MCF 10A (cell line): ENCODE measurements around the gene ARHGAP27. TPM values are rescaled to one million over a fixed set of nuclear protein-coding genes. Genes with fewer than 3 reads are reported as not detected.

Experiments
- BruUV-seq: library from RNA; stranded (reverse); fragments of 400-500 nt; replicated peaks from 2 replicates; lab custom pipeline; 2021; lab: Mats Ljungman, UMichigan
- CTCF ChIA-PET: fragments of 300-600 bp; sonication (Branson Sonifier 250); formaldehyde crosslinking; extraction: SDS; loops from one replicate; lab custom pipeline; 2021; ENCODE audit warnings: antibody characterized with exemption, inconsistent platforms; lab: Yijun Ruan, JAX
- POLR2A ChIA-PET: fragments of 300-600, 350-650 bp; sonication (Branson Sonifier 250); formaldehyde crosslinking; extraction: SDS; loops from one replicate; lab custom pipeline; 2020; ENCODE audit warnings: antibody characterized with exemption, inconsistent platforms; lab: Yijun Ruan, JAX
- DNase-seq: peaks from one replicate; pipeline ENCODE4 v3.0.0-alpha.2; 2018; ENCODE audit not compliant: unreplicated experiment
- H3K27ac Mint-ChIP-seq: one replicate; pipeline ENCODE4 v1.8.0; 2022; ENCODE audit warnings: mild to moderate bottlenecking, low read depth, mixed read lengths; ENCODE audit not compliant: unreplicated experiment
- H3K27me3 Mint-ChIP-seq: one replicate; pipeline ENCODE4 v1.8.0; 2022; ENCODE audit warnings: mixed read lengths; ENCODE audit not compliant: insufficient read depth, unreplicated experiment
- H3K36me3 Mint-ChIP-seq: one replicate; pipeline ENCODE4 v1.8.0; 2022; ENCODE audit warnings: mild to moderate bottlenecking, moderate library complexity, mixed read lengths; ENCODE audit not compliant: insufficient read depth, unreplicated experiment
- H3K4me1 Mint-ChIP-seq: one replicate; pipeline ENCODE4 v1.8.0; 2022; ENCODE audit warnings: mixed read lengths; ENCODE audit not compliant: insufficient read depth, unreplicated experiment
- H3K4me3 Mint-ChIP-seq: one replicate; pipeline ENCODE4 v1.8.0; 2022; ENCODE audit warnings: mild to moderate bottlenecking, moderate library complexity, mixed read lengths; ENCODE audit not compliant: unreplicated experiment
- H3K9me3 Mint-ChIP-seq: one replicate; pipeline ENCODE4 v1.8.0; 2022; ENCODE audit warnings: mixed read lengths; ENCODE audit not compliant: unreplicated experiment
- intact Hi-C: fragments of 100-400 bp; cut with micrococcal nuclease; formaldehyde crosslinking; loops from 2 replicates; pipeline ENCODE4 v1.14.1; 2022
- total RNA-seq: library from RNA; stranded (reverse); gene quantifications from 2 replicates; pipeline ENCODE4 v1.2.3, GENCODE V29; 2022
- TF ChIP-seq, protein P1 (sequence below): fragments of 200-600 bp; IDR thresholded peaks from one replicate; pipeline ENCODE4 v1.8.0; 2022; ENCODE audit warnings: antibody characterized with exemption, mild to moderate bottlenecking; ENCODE audit not compliant: unreplicated experiment

The ARHGAP27 gene
- total RNA-seq, 1 experiment from 2014 or later = 30.5 TPM

DNA sequence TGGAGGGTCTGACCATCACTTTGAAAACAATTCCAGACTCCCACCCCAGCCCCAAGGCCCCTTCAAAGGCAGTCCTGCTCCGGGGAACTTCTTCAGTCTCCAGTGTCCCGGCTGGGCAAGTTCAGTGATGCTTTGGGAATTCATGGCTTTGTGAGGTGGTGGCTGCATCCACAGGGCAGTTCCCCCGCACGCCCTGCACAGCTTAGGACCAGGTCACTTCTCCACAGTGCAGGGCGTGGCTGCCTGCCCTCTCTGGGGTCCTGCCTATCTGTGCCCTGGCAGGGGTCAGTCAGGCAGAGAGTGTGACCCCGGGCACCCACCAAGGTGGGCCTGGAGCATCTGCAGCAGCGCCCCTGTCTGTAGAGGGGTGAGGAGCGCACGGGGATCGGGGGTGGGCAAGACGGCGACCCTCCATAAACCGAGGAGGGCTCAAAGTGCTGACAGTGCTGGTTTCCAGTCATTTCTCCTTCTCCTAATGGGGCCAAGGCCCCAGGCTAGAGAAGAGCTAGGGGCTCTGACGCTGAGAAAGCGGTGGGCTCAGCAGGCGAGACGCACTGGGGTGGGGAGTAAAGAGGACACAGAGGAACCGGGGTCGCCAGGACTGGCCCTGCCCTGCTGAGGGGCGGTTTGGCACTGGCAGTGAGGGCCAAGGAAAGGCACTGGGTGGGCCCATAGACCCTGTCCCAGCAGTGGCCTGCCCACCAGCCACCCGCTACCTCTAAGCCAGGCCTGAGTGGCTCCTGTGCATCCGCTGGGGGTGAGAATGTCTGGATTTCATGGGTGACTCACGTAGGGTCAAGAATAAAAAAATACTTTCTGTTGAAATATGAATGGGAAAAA is 4.2 kb upstream of the ARHGAP27 start:
- no peak overlapping the region for H3K4me3 Mint-ChIP-seq
- H3K9me3 Mint-ChIP-seq = no peaks in the 10 kb centered on the region
- H3K27me3 Mint-ChIP-seq = no peaks in the 10 kb centered on the region
- H3K4me1 Mint-ChIP-seq = peaks cover 20% of the 10 kb centered on the region
- H3K27ac Mint-ChIP-seq = no peak overlapping the region
- H3K36me3 Mint-ChIP-seq = peaks cover 15% of the 10 kb centered on the region
- no peak for DNase-seq
- intact Hi-C loops = no loop called here
- CTCF ChIA-PET = no interaction called here
- TF ChIP-seq, protein P1, sequence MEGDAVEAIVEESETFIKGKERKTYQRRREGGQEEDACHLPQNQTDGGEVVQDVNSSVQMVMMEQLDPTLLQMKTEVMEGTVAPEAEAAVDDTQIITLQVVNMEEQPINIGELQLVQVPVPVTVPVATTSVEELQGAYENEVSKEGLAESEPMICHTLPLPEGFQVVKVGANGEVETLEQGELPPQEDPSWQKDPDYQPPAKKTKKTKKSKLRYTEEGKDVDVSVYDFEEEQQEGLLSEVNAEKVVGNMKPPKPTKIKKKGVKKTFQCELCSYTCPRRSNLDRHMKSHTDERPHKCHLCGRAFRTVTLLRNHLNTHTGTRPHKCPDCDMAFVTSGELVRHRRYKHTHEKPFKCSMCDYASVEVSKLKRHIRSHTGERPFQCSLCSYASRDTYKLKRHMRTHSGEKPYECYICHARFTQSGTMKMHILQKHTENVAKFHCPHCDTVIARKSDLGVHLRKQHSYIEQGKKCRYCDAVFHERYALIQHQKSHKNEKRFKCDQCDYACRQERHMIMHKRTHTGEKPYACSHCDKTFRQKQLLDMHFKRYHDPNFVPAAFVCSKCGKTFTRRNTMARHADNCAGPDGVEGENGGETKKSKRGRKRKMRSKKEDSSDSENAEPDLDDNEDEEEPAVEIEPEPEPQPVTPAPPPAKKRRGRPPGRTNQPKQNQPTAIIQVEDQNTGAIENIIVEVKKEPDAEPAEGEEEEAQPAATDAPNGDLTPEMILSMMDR = no peak
- POLR2A ChIA-PET = no interaction called here
- BruUV-seq = no TSS peak

DNA sequence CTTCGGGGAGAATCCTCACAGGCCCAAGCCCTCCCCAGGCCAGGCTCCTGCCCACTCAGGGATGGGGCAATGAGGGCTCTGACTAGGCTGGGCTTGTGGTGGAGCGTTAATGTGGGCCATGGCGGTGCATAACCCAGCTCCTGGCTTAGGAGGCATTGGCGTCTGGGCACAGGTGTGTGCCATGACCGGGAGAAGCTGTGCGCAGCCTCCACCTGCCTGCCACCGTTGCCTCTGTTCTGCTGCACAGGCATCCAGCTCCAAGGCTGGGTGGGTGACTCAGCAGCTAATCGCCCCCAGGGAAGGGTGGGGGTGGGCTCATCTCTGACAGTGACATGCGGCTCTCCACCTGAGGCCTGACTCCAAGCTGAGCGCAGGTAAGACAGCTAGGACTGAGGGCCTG is 3.5 kb upstream of the ARHGAP27 start:
- Mint-ChIP-seq H3K27ac (no peak overlapping the region), H3K27me3 (no peaks in the 10 kb centered on the region), H3K9me3 (no peaks in the 10 kb centered on the region), H3K36me3 (peaks cover 15% of the 10 kb centered on the region), H3K4me1 (peaks cover 20% of the 10 kb centered on the region), H3K4me3 (no peak overlapping the region)
- DNase-seq = no peak
- intact Hi-C loops = no loop called here
- ChIA-PET POLR2A (no interaction called here), CTCF (no interaction called here)
- BruUV-seq = no TSS peak
- TF ChIP-seq, protein P1 = no peak

DNA sequence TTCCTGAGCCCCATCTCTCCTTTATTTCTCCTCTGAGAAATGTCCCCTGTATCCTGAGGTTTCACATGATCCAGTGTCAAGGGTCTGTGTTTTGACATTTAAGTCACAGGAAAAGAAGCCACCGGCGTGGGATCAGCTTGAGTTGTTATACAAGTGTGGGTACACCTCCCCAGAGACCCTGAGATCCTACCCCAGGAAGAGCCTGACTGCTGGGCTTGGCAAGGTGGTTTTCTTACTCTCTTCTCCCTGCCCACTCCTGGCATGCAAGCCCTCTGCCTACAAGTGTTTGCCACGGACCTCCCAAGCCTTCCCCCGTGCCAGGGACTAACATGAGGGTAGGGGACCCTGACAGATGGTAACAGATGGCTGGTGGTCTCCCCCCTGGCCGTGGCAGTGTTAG is 2.8 kb upstream of the ARHGAP27 start:
- no peaks in the 10 kb centered on the region for H3K27me3 Mint-ChIP-seq
- no peak overlapping the region for H3K27ac Mint-ChIP-seq
- peaks cover 14% of the 10 kb centered on the region for H3K36me3 Mint-ChIP-seq
- no TSS peak for BruUV-seq
- TF ChIP-seq, protein P1 = no peak
- no peak overlapping the region for H3K4me3 Mint-ChIP-seq
- peaks cover 18% of the 10 kb centered on the region for H3K4me1 Mint-ChIP-seq
- POLR2A ChIA-PET = no interaction called here
- DNase-seq = no peak
- intact Hi-C loops = no loop called here
- CTCF ChIA-PET = no interaction called here
- H3K9me3 Mint-ChIP-seq = no peaks in the 10 kb centered on the region

DNA sequence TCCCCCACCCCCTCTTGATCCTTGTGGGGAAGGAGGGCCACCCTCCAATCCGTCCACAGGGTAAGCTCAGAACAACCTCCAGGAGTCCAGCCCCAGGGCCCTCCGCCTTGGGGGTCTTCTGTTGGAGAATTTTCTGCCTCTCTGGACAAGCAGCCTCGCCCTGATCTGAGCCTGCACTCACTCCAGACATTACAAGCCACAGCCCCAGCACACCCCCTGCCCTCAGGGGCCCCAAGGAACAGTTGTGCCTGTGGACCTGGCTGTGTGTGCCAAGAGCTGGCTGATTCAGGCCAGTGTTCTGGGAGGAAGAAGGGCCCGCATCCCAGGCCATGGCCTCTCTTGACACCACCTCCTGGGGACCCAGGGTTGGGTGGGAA is 477 bp upstream of the ARHGAP27 start:
- TF ChIP-seq, protein P1 = no peak
- peaks cover 3% of the 10 kb centered on the region for H3K4me1 Mint-ChIP-seq
- ChIA-PET CTCF (interaction anchor here (0.6 to 1.0 kb wide), 3 partner anchors 160 to 399 kb away, joined by 3 read pairs; no protein-coding TSS in a partner anchor), POLR2A (interaction anchor here (3.8 to 4.3 kb wide), 2 partner anchors 14 to 152 kb away, joined by 18 to 23 read pairs; no protein-coding TSS in a partner anchor)
- H3K36me3 Mint-ChIP-seq = peaks cover 27% of the 10 kb centered on the region
- DNase-seq = no peak
- intact Hi-C loops = no loop called here
- BruUV-seq = no TSS peak
- no peak overlapping the region for H3K27ac Mint-ChIP-seq
- H3K27me3 Mint-ChIP-seq = no peaks in the 10 kb centered on the region
- no peaks in the 10 kb centered on the region for H3K9me3 Mint-ChIP-seq
- peak overlapping the region; percentile 88 for H3K4me3 Mint-ChIP-seq
